Measurements from ENCODE around the gene NACA. TPM values are rescaled to one million over a fixed set of nuclear protein-coding genes. Genes with fewer than 3 reads are reported as not detected.
A peak's percentile ranks its signal among the peaks of the same experiment; 100 is the strongest.

Gene NACA
- total RNA-seq, 6 experiments from 2014 or later: 218 to 501 (median 330) TPM

- Histone ChIP-seq H3K27ac (peak overlapping the region in 2 of 3 donors; percentile 22 to 33), H3K4me3 (no peak overlapping the region), H3K36me3 (peaks cover 0 to 61% (median 11%) of the 10 kb centered on the region in 4 donors), H3K4me1 (peaks cover 0 to 29% (median 9%) of the 10 kb centered on the region in 4 donors), H3K27me3 (no peaks in the 10 kb centered on the region), H3K9me3 (no peaks in the 10 kb centered on the region)
- no peak for DNase-seq
- intact Hi-C loops (cut with DNase I): no loop called here
- WGBS (ENCODE audit: insufficient coverage, low coverage, low lambda C conversion rate, missing lambda C conversion rate): 17% methylated on average over 2 of the region's 2 CpGs
- TF ChIP-seq, protein P1, sequence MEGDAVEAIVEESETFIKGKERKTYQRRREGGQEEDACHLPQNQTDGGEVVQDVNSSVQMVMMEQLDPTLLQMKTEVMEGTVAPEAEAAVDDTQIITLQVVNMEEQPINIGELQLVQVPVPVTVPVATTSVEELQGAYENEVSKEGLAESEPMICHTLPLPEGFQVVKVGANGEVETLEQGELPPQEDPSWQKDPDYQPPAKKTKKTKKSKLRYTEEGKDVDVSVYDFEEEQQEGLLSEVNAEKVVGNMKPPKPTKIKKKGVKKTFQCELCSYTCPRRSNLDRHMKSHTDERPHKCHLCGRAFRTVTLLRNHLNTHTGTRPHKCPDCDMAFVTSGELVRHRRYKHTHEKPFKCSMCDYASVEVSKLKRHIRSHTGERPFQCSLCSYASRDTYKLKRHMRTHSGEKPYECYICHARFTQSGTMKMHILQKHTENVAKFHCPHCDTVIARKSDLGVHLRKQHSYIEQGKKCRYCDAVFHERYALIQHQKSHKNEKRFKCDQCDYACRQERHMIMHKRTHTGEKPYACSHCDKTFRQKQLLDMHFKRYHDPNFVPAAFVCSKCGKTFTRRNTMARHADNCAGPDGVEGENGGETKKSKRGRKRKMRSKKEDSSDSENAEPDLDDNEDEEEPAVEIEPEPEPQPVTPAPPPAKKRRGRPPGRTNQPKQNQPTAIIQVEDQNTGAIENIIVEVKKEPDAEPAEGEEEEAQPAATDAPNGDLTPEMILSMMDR (IDR thresholded peaks at IDR 0.05): no peak
- TF ChIP-seq POLR2A (IDR thresholded peaks at IDR 0.05): no peak
- peak in 3 of 4 donors; percentile 34 to 56 (median 55) for ATAC-seq
These were observed 53.5 kb downstream of the NACA start for GRCh38 chr12:56671608-56672007.

GRCh38 chr12:56670836-56671235 is 54.3 kb downstream of the NACA start:
- Histone ChIP-seq H3K36me3 (peaks cover 0 to 69% (median 15%) of the 10 kb centered on the region in 4 donors), H3K9me3 (no peaks in the 10 kb centered on the region), H3K4me1 (peaks cover 0 to 29% (median 9%) of the 10 kb centered on the region in 4 donors), H3K27ac (peak overlapping the region in 1 of 3 donors; percentile 8), H3K27me3 (no peaks in the 10 kb centered on the region), H3K4me3 (no peak overlapping the region)
- no peak for ATAC-seq
- 72% methylated on average over 4 of the region's 4 CpGs for WGBS (ENCODE audit: insufficient coverage, low coverage, low lambda C conversion rate, missing lambda C conversion rate)
- intact Hi-C loops (cut with DNase I): no loop called here
- DNase-seq: no peak
- TF ChIP-seq, protein P1 (IDR thresholded peaks at IDR 0.05): no peak
- no peak for TF ChIP-seq POLR2A (IDR thresholded peaks at IDR 0.05)

- Histone ChIP-seq H3K27ac (no peak overlapping the region), H3K36me3 (peaks cover 0 to 91% (median 27%) of the 10 kb centered on the region in 4 donors), H3K9me3 (no peaks in the 10 kb centered on the region), H3K27me3 (no peaks in the 10 kb centered on the region), H3K4me1 (peaks cover 0 to 16% (median 7%) of the 10 kb centered on the region in 4 donors), H3K4me3 (no peak overlapping the region)
- ATAC-seq (no peak), DNase-seq (no peak)
- no peak for TF ChIP-seq POLR2A (IDR thresholded peaks at IDR 0.05)
- TF ChIP-seq, protein P1 (IDR thresholded peaks at IDR 0.05): no peak
- 93% methylated on average over 2 of the region's 2 CpGs for WGBS (ENCODE audit: insufficient coverage, low coverage, low lambda C conversion rate, missing lambda C conversion rate)
- intact Hi-C loops (cut with DNase I): no loop called here
These were observed 57.0 kb downstream of the NACA start for GRCh38 chr12:56668197-56668457.

Small RNA genes lying within 50 kb of the gene (small RNA-seq; reads per million reads assigned to genes)
- 0 reads per million in 2 experiments for gene RN7SL809P

Other genes with a start within 250 kb of the NACA start
- gene GLS2, start 237.1 kb downstream of the NACA start, total RNA-seq: 100 to 1,000 TPM in 2 of 6 experiments, 10 to 100 TPM in 4; 37.2 to 267 (median 72.7) TPM
- 1 to 10 TPM; 3.4 to 6.4 (median 4.3) TPM for gene RBMS2, start 203.5 kb downstream of the NACA start, total RNA-seq
- 10 to 100 TPM; 21.8 to 45.7 (median 33.4) TPM for gene BAZ2A, start 95.0 kb downstream of the NACA start, total RNA-seq
- 100 to 1,000 TPM; 346 to 535 (median 362) TPM for gene ATP5F1B, start 79.3 kb downstream of the NACA start, total RNA-seq
- gene PTGES3, start 37.0 kb downstream of the NACA start, total RNA-seq: 100 to 1,000 TPM in 2 of 6 experiments, 10 to 100 TPM in 4; 70.0 to 184 (median 81.8) TPM
- gene PRIM1, start 27.0 kb upstream of the NACA start, total RNA-seq: 1 to 10 TPM; 1.3 to 8.5 (median 4.5) TPM
- gene HSD17B6, start 38.0 kb upstream of the NACA start, total RNA-seq: 1,000 to 10,000 TPM in 1 of 6 experiments, 100 to 1,000 TPM in 5; 243 to 1,112 (median 514) TPM
- gene SDR9C7, start 209.1 kb upstream of the NACA start, total RNA-seq: not detected
- 100 to 1,000 TPM in 4 of 6 experiments, 10 to 100 TPM in 2; 84.6 to 481 (median 147) TPM for gene RDH16, start 232.3 kb upstream of the NACA start, total RNA-seq